ENCODE measurements around the gene CADPS. TPM values are rescaled to one million over a fixed set of nuclear protein-coding genes. Genes with fewer than 3 reads are reported as not detected.

Gene CADPS
- total RNA-seq, 5 donors from 2014 or later (not counting 1 experiment from before 2014, with no cell fraction given): 0.49 TPM; not detected in 4

DNA sequence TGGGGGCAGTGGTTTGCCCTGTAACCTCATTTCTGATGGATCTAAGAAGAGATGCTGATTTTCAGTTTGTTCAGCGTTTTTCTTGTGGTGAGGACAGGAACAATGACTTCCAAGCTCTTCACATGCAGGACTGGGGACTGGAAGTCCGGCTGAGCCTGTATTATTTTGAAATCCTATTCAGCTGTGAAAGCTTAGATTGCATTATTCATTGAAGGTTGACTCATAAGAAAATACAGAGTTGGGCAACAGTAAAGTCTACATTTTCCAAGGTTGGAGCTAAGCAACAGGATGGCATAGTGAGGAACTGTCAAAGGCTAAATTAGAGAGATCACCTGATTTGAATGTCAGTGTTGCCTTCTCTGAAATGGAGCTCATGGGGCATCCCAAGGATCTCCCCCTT lies 270.9 kb downstream of the CADPS start:
- Mint-ChIP-seq H3K9me3 (peaks cover 0 to 3% (median 0%) of the 10 kb centered on the region in 3 donors), H3K27ac (no peak overlapping the region), H3K4me1 (no peaks in the 10 kb centered on the region), H3K4me3 (no peak overlapping the region), H3K27me3 (no peaks in the 10 kb centered on the region), H3K36me3 (no peaks in the 10 kb centered on the region)
- Histone ChIP-seq H3K4me1 (ENCODE audit: control insufficient read depth in 1 of 2, extremely low read depth in 1 of 2, insufficient read depth in 2 of 2, low read length in 2 of 2) (no peaks in the 10 kb centered on the region), H3K36me3 (ENCODE audit: control insufficient read depth in 2 of 2, extremely low read depth in 1 of 2, insufficient read depth in 1 of 2, low read length in 1 of 2) (no peaks in the 10 kb centered on the region), H3K9me3 (no peaks in the 10 kb centered on the region), H3K27me3 (replicated peaks in 1 of 2; ENCODE audit: control insufficient read depth in 2 of 2, extremely low read depth in 1 of 2, insufficient read depth in 2 of 2, low read length in 1 of 2) (no peaks in the 10 kb centered on the region), H3K4me3 (ENCODE audit: control insufficient read depth in 1 of 2, extremely low read depth in 1 of 2, low read length in 1 of 2) (no peak overlapping the region), H3K27ac (ENCODE audit: low read length) (no peak overlapping the region)
- 23% methylated on average over 2 of the region's 2 CpGs for WGBS (ENCODE audit: insufficient coverage)
- DNase-seq (no peak), ATAC-seq (replicated peaks in 1 of 4) (no peak)
- ChIA-PET POLR2A (interaction anchor here in 1 of 2 donors (0.7 kb wide), 1 partner anchor 164 kb away, joined by 4 read pairs; no protein-coding TSS in a partner anchor), CTCF (no interaction called here)

DNA sequence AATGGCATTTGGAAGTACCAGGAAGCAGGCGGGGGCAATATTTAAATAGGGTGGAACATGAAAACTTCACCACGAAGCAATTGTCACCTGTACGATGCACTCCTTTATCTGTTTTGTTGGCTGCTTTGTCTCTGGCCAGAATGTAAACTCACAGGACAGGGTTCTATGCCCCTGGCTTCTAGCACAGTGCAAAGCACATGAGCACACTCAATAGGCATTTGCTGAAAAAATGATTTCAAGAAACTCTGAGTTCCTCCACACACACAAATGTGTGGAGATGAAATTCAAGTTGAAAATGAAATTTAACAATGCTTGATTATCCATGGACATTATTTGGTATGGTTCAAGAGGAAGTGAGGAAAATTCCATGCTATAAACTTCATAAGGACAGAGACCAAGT lies 272.2 kb downstream of the CADPS start:
- H3K27ac ChIP-seq (ENCODE audit: low read length): no peak overlapping the region
- Mint-ChIP-seq H3K27me3 (no peaks in the 10 kb centered on the region), H3K4me3 (no peak overlapping the region), H3K4me1 (no peaks in the 10 kb centered on the region), H3K27ac (no peak overlapping the region), H3K36me3 (no peaks in the 10 kb centered on the region), H3K9me3 (peaks cover 0 to 3% (median 0%) of the 10 kb centered on the region in 3 donors)
- ChIA-PET CTCF (no interaction called here), POLR2A (no interaction called here)
- no peak overlapping the region for H3K4me3 ChIP-seq (ENCODE audit: control insufficient read depth in 1 of 2, extremely low read depth in 1 of 2, low read length in 1 of 2)
- 72% methylated on average over 3 of the region's 3 CpGs for WGBS (ENCODE audit: insufficient coverage)
- no peaks in the 10 kb centered on the region for H3K4me1 ChIP-seq (ENCODE audit: control insufficient read depth in 1 of 2, extremely low read depth in 1 of 2, insufficient read depth in 2 of 2, low read length in 2 of 2)
- no peaks in the 10 kb centered on the region for H3K36me3 ChIP-seq (ENCODE audit: control insufficient read depth in 2 of 2, extremely low read depth in 1 of 2, insufficient read depth in 1 of 2, low read length in 1 of 2)
- ATAC-seq (replicated peaks in 1 of 4) (no peak), DNase-seq (no peak)
- H3K9me3 ChIP-seq: no peaks in the 10 kb centered on the region
- H3K27me3 ChIP-seq (replicated peaks in 1 of 2; ENCODE audit: control insufficient read depth in 2 of 2, extremely low read depth in 1 of 2, insufficient read depth in 2 of 2, low read length in 1 of 2): no peaks in the 10 kb centered on the region

DNA sequence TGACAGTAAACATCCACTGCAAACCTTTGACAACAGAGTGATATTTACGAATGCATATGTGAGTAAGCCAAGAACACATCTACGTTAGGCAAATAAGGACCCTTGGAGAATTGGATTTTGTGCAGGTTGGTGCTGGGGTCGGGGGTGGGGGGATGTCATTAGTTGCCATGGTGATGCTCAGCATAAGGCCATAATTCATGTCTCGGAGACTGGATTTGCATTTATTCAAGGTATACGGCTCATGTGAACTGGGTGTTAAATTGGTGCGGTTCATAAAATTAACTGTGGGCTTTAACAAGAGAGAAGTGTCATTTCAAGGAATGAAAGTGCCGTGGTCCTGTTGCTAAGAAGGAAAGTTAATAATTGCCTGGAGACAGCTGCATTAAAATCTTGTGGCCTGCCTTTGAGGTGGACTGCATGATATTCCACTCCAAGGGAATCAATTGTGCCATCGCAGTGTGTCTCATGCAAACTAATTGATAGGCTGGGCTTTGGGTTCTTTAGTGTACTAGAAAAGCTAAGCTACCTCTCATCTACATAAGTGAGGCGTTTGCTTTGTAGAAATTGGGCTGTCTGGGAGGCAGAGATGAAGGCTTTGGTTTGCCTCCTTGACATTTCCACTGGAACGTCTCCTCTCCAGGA lies 273.0 kb downstream of the CADPS start:
- H3K4me1 Mint-ChIP-seq: no peaks in the 10 kb centered on the region
- ChIA-PET CTCF (no interaction called here), POLR2A (no interaction called here)
- Histone ChIP-seq H3K27me3 (replicated peaks in 1 of 2; ENCODE audit: control insufficient read depth in 2 of 2, extremely low read depth in 1 of 2, insufficient read depth in 2 of 2, low read length in 1 of 2) (no peaks in the 10 kb centered on the region), H3K4me3 (ENCODE audit: control insufficient read depth in 1 of 2, extremely low read depth in 1 of 2, low read length in 1 of 2) (no peak overlapping the region), H3K4me1 (ENCODE audit: control insufficient read depth in 1 of 2, extremely low read depth in 1 of 2, insufficient read depth in 2 of 2, low read length in 2 of 2) (no peaks in the 10 kb centered on the region), H3K36me3 (ENCODE audit: control insufficient read depth in 2 of 2, extremely low read depth in 1 of 2, insufficient read depth in 1 of 2, low read length in 1 of 2) (no peaks in the 10 kb centered on the region), H3K9me3 (no peaks in the 10 kb centered on the region), H3K27ac (ENCODE audit: low read length) (no peak overlapping the region)
- no peaks in the 10 kb centered on the region for H3K36me3 Mint-ChIP-seq
- H3K27me3 Mint-ChIP-seq: no peaks in the 10 kb centered on the region
- peaks cover 0 to 2% (median 0%) of the 10 kb centered on the region in 3 donors for H3K9me3 Mint-ChIP-seq
- WGBS (ENCODE audit: insufficient coverage): 73% methylated on average over 6 of the region's 10 CpGs
- no peak overlapping the region for H3K4me3 Mint-ChIP-seq
- H3K27ac Mint-ChIP-seq: no peak overlapping the region
- DNase-seq (no peak), ATAC-seq (replicated peaks in 1 of 4) (no peak)

DNA sequence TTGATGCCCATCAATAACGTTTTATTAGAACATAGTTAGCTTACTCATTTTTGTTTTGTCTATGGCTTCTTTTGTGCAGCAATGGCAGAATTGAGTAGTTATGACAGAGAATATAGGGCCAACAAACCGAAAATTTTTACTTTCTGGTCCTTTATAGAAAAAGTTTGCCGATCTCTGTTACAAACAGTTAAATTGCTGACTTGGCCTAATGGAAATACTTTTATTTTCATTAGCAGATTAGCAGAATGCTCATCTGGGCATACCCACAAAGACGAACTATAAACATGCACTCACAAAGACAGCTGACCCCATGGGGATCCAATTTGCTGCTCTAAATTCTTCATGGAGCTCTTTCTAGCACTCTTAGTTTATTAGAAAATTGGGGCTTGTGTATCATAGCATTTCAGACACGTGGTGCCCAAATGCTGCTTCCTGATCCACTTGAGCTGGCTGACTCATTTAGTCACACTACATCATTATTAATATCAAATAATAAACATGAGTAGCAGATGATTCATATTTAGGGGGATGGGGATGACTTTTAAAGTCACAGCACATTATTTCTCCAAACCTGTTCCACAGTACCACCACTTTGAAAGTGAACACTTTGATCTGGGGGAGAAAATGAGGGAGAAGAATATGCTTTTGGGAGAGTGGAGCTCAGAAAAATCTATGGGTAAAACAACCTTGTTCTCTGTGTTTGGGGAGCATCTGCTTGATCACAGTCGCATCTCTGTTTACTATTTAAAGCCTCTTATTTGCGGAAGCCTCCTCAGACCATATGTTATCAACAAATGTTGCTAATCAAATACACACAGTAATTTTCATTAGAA lies 273.8 kb downstream of the CADPS start:
- Mint-ChIP-seq H3K27ac (no peak overlapping the region), H3K9me3 (no peaks in the 10 kb centered on the region), H3K36me3 (no peaks in the 10 kb centered on the region), H3K27me3 (no peaks in the 10 kb centered on the region), H3K4me3 (no peak overlapping the region), H3K4me1 (no peaks in the 10 kb centered on the region)
- CTCF ChIA-PET: no interaction called here
- whole genome bisulfite sequencing (ENCODE audit: insufficient coverage): 78% methylated on average over 3 of the region's 7 CpGs
- H3K27me3 ChIP-seq (replicated peaks in 1 of 2; ENCODE audit: control insufficient read depth in 2 of 2, extremely low read depth in 1 of 2, insufficient read depth in 2 of 2, low read length in 1 of 2): no peaks in the 10 kb centered on the region
- H3K9me3 ChIP-seq: no peaks in the 10 kb centered on the region
- no peaks in the 10 kb centered on the region for H3K36me3 ChIP-seq (ENCODE audit: control insufficient read depth in 2 of 2, extremely low read depth in 1 of 2, insufficient read depth in 1 of 2, low read length in 1 of 2)
- no peak overlapping the region for H3K4me3 ChIP-seq (ENCODE audit: control insufficient read depth in 1 of 2, extremely low read depth in 1 of 2, low read length in 1 of 2)
- no peak for ATAC-seq (replicated peaks in 1 of 4)
- DNase-seq: no peak
- no peaks in the 10 kb centered on the region for H3K4me1 ChIP-seq (ENCODE audit: control insufficient read depth in 1 of 2, extremely low read depth in 1 of 2, insufficient read depth in 2 of 2, low read length in 2 of 2)
- no peak overlapping the region for H3K27ac ChIP-seq (ENCODE audit: low read length)
- POLR2A ChIA-PET: no interaction called here

DNA sequence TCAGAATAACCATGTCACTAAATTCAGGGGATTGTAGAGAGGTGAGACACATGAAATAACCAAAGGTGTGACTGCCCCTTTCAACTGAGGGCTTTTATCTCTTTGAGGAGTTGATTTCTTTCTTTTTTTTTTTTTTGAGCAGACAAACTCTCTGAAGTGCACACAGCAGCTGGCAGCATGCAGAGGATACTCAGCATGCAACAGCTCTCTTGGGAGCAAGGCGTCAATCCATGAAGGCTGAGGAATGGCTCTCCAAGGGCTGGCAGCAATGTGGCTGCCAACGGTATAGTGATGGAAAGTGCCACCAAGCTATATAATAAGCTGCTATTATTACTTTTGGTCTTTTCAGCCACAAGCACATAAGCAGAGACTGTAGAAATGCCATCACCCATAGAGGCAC lies 275.2 kb downstream of the CADPS start:
- Histone ChIP-seq H3K27me3 (replicated peaks in 1 of 2; ENCODE audit: control insufficient read depth in 2 of 2, extremely low read depth in 1 of 2, insufficient read depth in 2 of 2, low read length in 1 of 2) (no peaks in the 10 kb centered on the region), H3K4me1 (ENCODE audit: control insufficient read depth in 1 of 2, extremely low read depth in 1 of 2, insufficient read depth in 2 of 2, low read length in 2 of 2) (no peaks in the 10 kb centered on the region), H3K4me3 (ENCODE audit: control insufficient read depth in 1 of 2, extremely low read depth in 1 of 2, low read length in 1 of 2) (no peak overlapping the region), H3K9me3 (no peaks in the 10 kb centered on the region), H3K36me3 (ENCODE audit: control insufficient read depth in 2 of 2, extremely low read depth in 1 of 2, insufficient read depth in 1 of 2, low read length in 1 of 2) (no peaks in the 10 kb centered on the region), H3K27ac (ENCODE audit: low read length) (no peak overlapping the region)
- POLR2A ChIA-PET: no interaction called here
- CTCF ChIA-PET: interaction anchor here in 1 of 2 donors (0.5 kb wide), 1 partner anchor 65 kb away, joined by 3 read pairs; no protein-coding TSS in a partner anchor
- no peak for DNase-seq
- Mint-ChIP-seq H3K4me1 (no peaks in the 10 kb centered on the region), H3K9me3 (no peaks in the 10 kb centered on the region), H3K27ac (no peak overlapping the region), H3K27me3 (no peaks in the 10 kb centered on the region), H3K36me3 (no peaks in the 10 kb centered on the region), H3K4me3 (no peak overlapping the region)
- no peak for ATAC-seq (replicated peaks in 1 of 4)
- no CpG with 5 or more reads among the region's 2 CpGs for WGBS (ENCODE audit: insufficient coverage)

DNA sequence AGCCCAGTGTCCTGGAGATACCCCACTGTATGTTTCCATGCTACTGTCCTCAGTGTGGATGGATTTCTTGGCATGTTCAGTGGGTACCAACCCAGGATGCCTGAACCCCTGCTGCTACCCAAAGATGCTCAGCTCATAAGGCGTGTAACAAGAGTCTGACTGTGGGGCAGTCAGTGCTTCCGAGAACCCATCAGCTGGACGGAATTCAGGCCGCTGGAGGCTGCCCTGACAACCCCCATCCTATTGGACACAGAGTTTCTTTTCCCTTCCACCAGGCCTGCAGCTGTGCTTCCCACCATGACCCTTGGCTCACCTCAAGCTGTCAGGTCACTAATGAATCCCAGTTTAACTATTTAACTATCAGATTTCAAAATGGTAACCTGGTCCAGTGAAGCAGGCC lies 277.7 kb downstream of the CADPS start:
- no peaks in the 10 kb centered on the region for H3K4me1 Mint-ChIP-seq
- no peak for ATAC-seq (replicated peaks in 1 of 4)
- H3K36me3 ChIP-seq (ENCODE audit: control insufficient read depth in 2 of 2, extremely low read depth in 1 of 2, insufficient read depth in 1 of 2, low read length in 1 of 2): no peaks in the 10 kb centered on the region
- H3K27me3 ChIP-seq (replicated peaks in 1 of 2; ENCODE audit: control insufficient read depth in 2 of 2, extremely low read depth in 1 of 2, insufficient read depth in 2 of 2, low read length in 1 of 2): no peaks in the 10 kb centered on the region
- no peaks in the 10 kb centered on the region for H3K36me3 Mint-ChIP-seq
- POLR2A ChIA-PET: interaction anchor here in 1 of 2 donors (0.6 kb wide), 1 partner anchor 19 kb away, joined by 5 read pairs; no protein-coding TSS in a partner anchor
- H3K4me3 ChIP-seq (ENCODE audit: control insufficient read depth in 1 of 2, extremely low read depth in 1 of 2, low read length in 1 of 2): no peak overlapping the region
- H3K27ac Mint-ChIP-seq: no peak overlapping the region
- CTCF ChIA-PET: no interaction called here
- no peak overlapping the region for H3K4me3 Mint-ChIP-seq
- no peaks in the 10 kb centered on the region for H3K9me3 ChIP-seq
- 80% methylated on average over 4 of the region's 4 CpGs for WGBS (ENCODE audit: insufficient coverage)
- no peak overlapping the region for H3K27ac ChIP-seq (ENCODE audit: low read length)
- H3K27me3 Mint-ChIP-seq: peaks cover 0 to 11% of the 10 kb centered on the region in 2 donors
- H3K9me3 Mint-ChIP-seq: no peaks in the 10 kb centered on the region
- DNase-seq: no peak
- no peaks in the 10 kb centered on the region for H3K4me1 ChIP-seq (ENCODE audit: control insufficient read depth in 1 of 2, extremely low read depth in 1 of 2, insufficient read depth in 2 of 2, low read length in 2 of 2)

All from T-cell (primary cell).